H1 (cell line): ENCODE data around the gene SPTBN4.

ENCODE experiments used
- CBX8 ChIP-seq: fragments of 300-800, 300-1000 bp; sonication (generic); IDR thresholded peaks from 2 replicates; pipeline ENCODE4 v1.7.1; 2016; ENCODE audit warnings: low read depth, low read length, borderline replicate concordance
- CTCF ChIP-seq, 3 experiments: IDR thresholded peaks; 1 replicate in 2 of 3; 2 replicates in 1 of 3; pipeline versions ENCODE4 v1.5.1 to v1.6.1; 2011; ENCODE audit warnings: low read length in 3 of 3, mild to moderate bottlenecking in 3 of 3, inconsistent platforms in 2 of 3, low read depth in 1 of 3, moderate library complexity in 1 of 3; ENCODE audit not compliant: insufficient read depth in 1 of 3; ENCODE audit errors: control extremely low read depth in 1 of 3
- JUN ChIP-seq: IDR thresholded peaks from 2 replicates; pipeline ENCODE4 v1.6.1; 2011; ENCODE audit warnings: low read depth, mild to moderate bottlenecking, improper control_type of control experiment, low read length
- KDM1A ChIP-seq: fragments of 200-600, 300-600 bp; sonication (generic); IDR thresholded peaks from 2 replicates; pipeline ENCODE4 v1.7.1; 2016; ENCODE audit warnings: mild to moderate bottlenecking, low read length, borderline replicate concordance
- NRF1 ChIP-seq: IDR thresholded peaks from 2 replicates; pipeline ENCODE4 v1.6.1; 2011; ENCODE audit warnings: mild to moderate bottlenecking, low read depth, low read length, improper control_type of control experiment
- POLR2A ChIP-seq, 2 experiments: IDR thresholded peaks; 1 replicate in 1 of 2; 2 replicates in 1 of 2; pipeline ENCODE4 v1.6.1; 2011; ENCODE audit warnings: low read depth in 2 of 2, low read length in 2 of 2, mild to moderate bottlenecking in 2 of 2; ENCODE audit errors: control extremely low read depth in 1 of 2
- SIRT6 ChIP-seq: IDR thresholded peaks from one replicate; pipeline ENCODE4 v1.7.1; 2012; ENCODE audit warnings: low read length, inconsistent platforms
- SRF ChIP-seq: IDR thresholded peaks from 2 replicates; pipeline ENCODE4 v1.6.1; 2011; ENCODE audit warnings: mild to moderate bottlenecking, low read depth, low read length, moderate library complexity
- TAF1 ChIP-seq: IDR thresholded peaks from 2 replicates; pipeline ENCODE4 v1.6.1; 2011; ENCODE audit warnings: mild to moderate bottlenecking, low read depth, low read length
- ZNF274 ChIP-seq: IDR thresholded peaks from 2 replicates; pipeline ENCODE4 v1.7.0; 2012; ENCODE audit warnings: low read length, borderline replicate concordance; ENCODE audit errors: extremely low read depth

GRCh38 chr19:40423938-40424337 lies 42.9 kb upstream of the SPTBN4 start:
- TF ChIP-seq CTCF (IDR thresholded peaks at IDR 0.05; ENCODE audit: control extremely low read depth in 1 of 3, insufficient read depth in 1 of 3, low read depth in 1 of 3, low read length in 3 of 3) (no peak), NRF1 (no peak), JUN (no peak), SRF (no peak), POLR2A (IDR thresholded peaks at IDR 0.05; ENCODE audit: control extremely low read depth in 1 of 2, low read depth in 2 of 2, low read length in 2 of 2) (no peak), TAF1 (no peak), ZNF274 (no peak), KDM1A (no peak), SIRT6 (no peak), CBX8 (no peak)
